OCI-LY1 (cell line): ENCODE results near the gene SRRM5.

ENCODE experiments used
- H2AFZ ChIP-seq: fragments of 200-600 bp; sonication (generic), shearing (Covaris generic); 2 replicates; pipeline ENCODE4 v1.6.0; 2014; ENCODE audit warnings: antibody characterized with exemption, mild to moderate bottlenecking, low read length
- H3F3A ChIP-seq: fragments of 200-600 bp; sonication (generic), shearing (Covaris generic); 2 replicates; pipeline ENCODE4 v1.6.0; 2014; ENCODE audit warnings: mild to moderate bottlenecking, antibody characterized with exemption, low read length, moderate library complexity; ENCODE audit not compliant: insufficient read depth
- H3K27ac ChIP-seq: fragments of 200-600 bp; sonication (generic); 2 replicates; pipeline ENCODE4 v1.5.1; 2014; ENCODE audit warnings: low read length, mixed run types, mild to moderate bottlenecking, low read depth; ENCODE audit not compliant: poor library complexity, severe bottlenecking
- H3K27me3 ChIP-seq: fragments of 200-600 bp; sonication (generic); 2 replicates; pipeline ENCODE4 v1.6.0; 2014; ENCODE audit warnings: antibody characterized with exemption, mild to moderate bottlenecking, low read length, moderate library complexity; ENCODE audit not compliant: insufficient read depth
- H3K36me3 ChIP-seq: fragments of 200-600 bp; sonication (generic); 2 replicates; pipeline ENCODE4 v1.6.1; 2014; ENCODE audit warnings: mild to moderate bottlenecking, antibody characterized with exemption, low read length, moderate library complexity, mixed read lengths; ENCODE audit not compliant: insufficient read depth
- H3K4me1 ChIP-seq: fragments of 200-600 bp; sonication (generic); 2 replicates; pipeline ENCODE4 v1.5.1; 2014; ENCODE audit warnings: mild to moderate bottlenecking, low read length, moderate library complexity; ENCODE audit not compliant: insufficient read depth, severe bottlenecking
- H3K4me2 ChIP-seq: fragments of 200-600 bp; sonication (generic), shearing (Covaris generic); 2 replicates; pipeline ENCODE4 v1.6.1; 2014; ENCODE audit warnings: low read length
- H3K4me3 ChIP-seq: fragments of 200-600 bp; sonication (generic); 2 replicates; pipeline ENCODE4 v1.5.1; 2014; ENCODE audit warnings: low read length, low read depth, mild to moderate bottlenecking, mixed read lengths; ENCODE audit not compliant: poor library complexity, severe bottlenecking
- H3K79me2 ChIP-seq: fragments of 200-600 bp; shearing (Covaris generic); 2 replicates; pipeline ENCODE4 v1.6.1; 2016; ENCODE audit warnings: mixed run types, low read length, mixed read lengths; ENCODE audit not compliant: insufficient read depth
- H3K9ac ChIP-seq: fragments of 200-600 bp; sonication (generic), shearing (Covaris generic); 2 replicates; pipeline ENCODE4 v1.6.1; 2014; ENCODE audit warnings: mild to moderate bottlenecking, low read length, mixed read lengths
- H3K9me2 ChIP-seq: fragments of 200-600 bp; sonication (generic), shearing (Covaris generic); 2 replicates; pipeline ENCODE4 v1.6.1; 2014; ENCODE audit warnings: low read depth, mild to moderate bottlenecking, low read length, mixed read lengths
- H3K9me3 ChIP-seq: fragments of 200-600 bp; shearing (Covaris generic); 2 replicates; pipeline ENCODE4 v1.6.1; 2014; ENCODE audit warnings: low read length, mixed read lengths
- H4K20me1 ChIP-seq: fragments of 200-600 bp; sonication (generic), shearing (Covaris generic); 2 replicates; pipeline ENCODE4 v1.6.0; 2016; ENCODE audit warnings: mild to moderate bottlenecking, low read length; ENCODE audit not compliant: insufficient read depth
- EZH2 ChIP-seq: fragments of 200-600 bp; sonication (generic), shearing (Covaris generic); IDR thresholded peaks from 2 replicates; pipeline ENCODE4 v1.8.0; 2017; ENCODE audit warnings: borderline replicate concordance, mixed run types, mild to moderate bottlenecking, antibody characterized with exemption, low read length, moderate library complexity, mixed read lengths
- TF ChIP-seq, protein P1 (sequence below): fragments of 200-600 bp; sonication (generic), shearing (Covaris generic); IDR thresholded peaks from 2 replicates; pipeline ENCODE4 v1.5.1; 2017; ENCODE audit warnings: mild to moderate bottlenecking, antibody characterized with exemption, low read length, moderate library complexity, mixed read lengths

The SRRM5 gene

DNA sequence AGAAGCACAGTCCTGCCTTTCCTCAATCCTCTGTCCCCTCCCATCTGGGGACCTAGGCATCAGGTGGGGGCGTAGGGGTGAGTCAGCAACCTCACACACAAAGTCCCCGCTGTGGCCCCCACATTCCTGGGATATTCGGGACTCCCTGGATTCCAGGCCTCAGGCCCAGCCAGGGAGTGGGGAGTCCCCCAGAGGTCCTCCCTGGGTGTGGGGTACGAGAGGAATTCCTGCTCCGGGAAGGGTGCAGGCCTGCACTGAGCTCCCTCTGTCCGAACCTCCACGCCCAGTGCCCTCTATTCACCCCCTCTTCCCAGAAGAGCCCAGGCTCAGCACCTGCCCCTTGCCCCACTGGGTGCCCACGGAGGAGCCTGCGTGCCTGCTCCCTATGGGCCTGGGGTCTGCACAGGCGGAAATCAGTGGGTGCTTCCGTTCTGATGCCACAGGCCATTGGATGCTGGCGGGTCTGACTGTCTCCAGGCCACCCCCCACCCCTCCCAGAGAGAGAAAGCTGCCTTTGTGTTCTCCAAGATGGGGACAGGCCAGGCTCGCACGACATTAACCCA lies 24.3 kb downstream of the SRRM5 start:
- Histone ChIP-seq H3K4me1 (peaks cover 3% of the 10 kb centered on the region), H3K9me2 (no peaks in the 10 kb centered on the region), H3K27ac (no peak overlapping the region), H2AFZ (no peak overlapping the region), H4K20me1 (no peaks in the 10 kb centered on the region), H3K9ac (no peak overlapping the region), H3K36me3 (no peaks in the 10 kb centered on the region), H3K4me3 (no peak overlapping the region), H3K79me2 (no peaks in the 10 kb centered on the region), H3K27me3 (0 out of 2 replicates have a peak, but pooled peaks cover 16% of the 10 kb centered on the region), H3K9me3 (no peaks in the 10 kb centered on the region), H3F3A (no peaks in the 10 kb centered on the region), H3K4me2 (no peak overlapping the region)
- TF ChIP-seq, protein P1, sequence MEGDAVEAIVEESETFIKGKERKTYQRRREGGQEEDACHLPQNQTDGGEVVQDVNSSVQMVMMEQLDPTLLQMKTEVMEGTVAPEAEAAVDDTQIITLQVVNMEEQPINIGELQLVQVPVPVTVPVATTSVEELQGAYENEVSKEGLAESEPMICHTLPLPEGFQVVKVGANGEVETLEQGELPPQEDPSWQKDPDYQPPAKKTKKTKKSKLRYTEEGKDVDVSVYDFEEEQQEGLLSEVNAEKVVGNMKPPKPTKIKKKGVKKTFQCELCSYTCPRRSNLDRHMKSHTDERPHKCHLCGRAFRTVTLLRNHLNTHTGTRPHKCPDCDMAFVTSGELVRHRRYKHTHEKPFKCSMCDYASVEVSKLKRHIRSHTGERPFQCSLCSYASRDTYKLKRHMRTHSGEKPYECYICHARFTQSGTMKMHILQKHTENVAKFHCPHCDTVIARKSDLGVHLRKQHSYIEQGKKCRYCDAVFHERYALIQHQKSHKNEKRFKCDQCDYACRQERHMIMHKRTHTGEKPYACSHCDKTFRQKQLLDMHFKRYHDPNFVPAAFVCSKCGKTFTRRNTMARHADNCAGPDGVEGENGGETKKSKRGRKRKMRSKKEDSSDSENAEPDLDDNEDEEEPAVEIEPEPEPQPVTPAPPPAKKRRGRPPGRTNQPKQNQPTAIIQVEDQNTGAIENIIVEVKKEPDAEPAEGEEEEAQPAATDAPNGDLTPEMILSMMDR = no peak
- TF ChIP-seq EZH2 = no peak

DNA sequence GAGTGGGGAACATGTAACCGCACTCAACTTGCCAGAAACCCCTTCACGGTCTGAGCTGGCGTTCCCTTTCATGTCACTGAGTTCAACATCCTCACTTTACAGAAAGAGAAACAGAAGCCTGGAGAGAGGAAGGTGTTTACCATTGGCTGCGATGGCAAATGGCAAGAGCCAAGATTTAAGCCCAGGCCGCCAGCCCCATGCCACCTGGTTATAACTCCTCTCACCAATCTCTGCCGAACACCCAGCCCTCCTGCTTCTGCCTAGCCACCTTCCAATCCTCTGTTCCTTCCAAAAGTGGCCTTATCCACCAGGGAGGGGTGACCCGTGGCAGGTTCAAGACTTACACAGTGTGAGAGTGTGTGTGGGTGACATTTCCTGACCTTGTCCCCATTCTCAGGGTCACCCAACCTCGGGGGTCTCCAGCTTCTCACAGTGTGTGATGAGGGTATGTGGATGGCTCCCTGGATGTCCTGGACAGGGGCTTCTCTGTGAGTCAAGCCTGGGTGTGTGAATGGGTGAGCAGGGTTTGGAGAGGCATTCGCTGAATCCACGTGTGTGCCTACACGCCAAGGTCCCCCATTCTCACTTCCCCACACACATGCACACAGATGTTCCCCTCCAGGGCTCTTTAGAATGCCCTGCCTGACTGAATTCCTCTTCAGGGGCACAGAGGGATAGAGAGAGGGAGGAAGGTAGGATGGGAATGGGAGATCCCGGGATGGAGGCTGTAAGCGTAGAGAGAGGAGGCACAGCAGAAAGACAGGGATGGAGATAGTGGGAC lies 26.5 kb downstream of the SRRM5 start:
- Histone ChIP-seq H3K27me3 (0 out of 2 replicates have a peak, but pooled peaks cover 13% of the 10 kb centered on the region), H3K9me3 (no peaks in the 10 kb centered on the region), H2AFZ (no peak overlapping the region), H3K9me2 (no peaks in the 10 kb centered on the region), H3F3A (no peaks in the 10 kb centered on the region), H3K79me2 (no peaks in the 10 kb centered on the region), H3K4me3 (no peak overlapping the region), H3K36me3 (no peaks in the 10 kb centered on the region), H3K4me1 (peaks cover 3% of the 10 kb centered on the region), H4K20me1 (no peaks in the 10 kb centered on the region), H3K4me2 (no peak overlapping the region), H3K27ac (no peak overlapping the region), H3K9ac (no peak overlapping the region)
- TF ChIP-seq, protein P1 = no peak
- TF ChIP-seq EZH2 = no peak

GRCh38 chr19:43638995-43639518 lies 27.2 kb downstream of the SRRM5 start:
- no peak overlapping the region for H3K9ac ChIP-seq
- H2AFZ ChIP-seq = no peak overlapping the region
- no peaks in the 10 kb centered on the region for H4K20me1 ChIP-seq
- H3K27ac ChIP-seq = no peak overlapping the region
- no peaks in the 10 kb centered on the region for H3K9me3 ChIP-seq
- H3K9me2 ChIP-seq = no peaks in the 10 kb centered on the region
- H3K36me3 ChIP-seq = no peaks in the 10 kb centered on the region
- no peaks in the 10 kb centered on the region for H3F3A ChIP-seq
- peak overlapping the region; percentile 25 for H3K4me3 ChIP-seq
- 0 out of 2 replicates have a peak, but pooled peaks cover 13% of the 10 kb centered on the region for H3K27me3 ChIP-seq
- peak overlapping the region; percentile 45; the same call in 1 of the 2 replicates for H3K4me2 ChIP-seq
- no peaks in the 10 kb centered on the region for H3K79me2 ChIP-seq
- H3K4me1 ChIP-seq = peaks cover 3% of the 10 kb centered on the region
- TF ChIP-seq, protein P1 = no peak
- TF ChIP-seq EZH2 = no peak
